ENCODE data around the gene SPINK4.

Gene SPINK4

DNA sequence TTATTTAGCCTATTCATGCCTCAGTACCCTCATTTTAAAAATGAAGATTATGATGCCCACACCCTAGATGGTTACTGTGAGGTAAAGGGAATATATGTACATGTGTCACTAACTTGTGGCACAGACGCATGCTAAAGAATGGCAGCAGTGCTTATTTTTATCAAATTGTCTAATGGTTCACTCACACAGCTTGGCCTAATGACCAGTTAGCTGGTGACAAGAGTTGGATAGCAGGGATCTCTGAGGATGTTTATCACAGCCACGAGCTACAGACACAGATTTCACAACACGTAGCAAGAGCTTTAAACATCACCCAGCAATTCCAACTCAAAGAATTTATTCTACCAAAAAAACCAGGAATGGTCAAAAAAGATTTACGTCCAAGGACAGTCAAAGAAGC is 17.3 kb downstream of the SPINK4 start:
- Histone ChIP-seq H3K27ac (no peak overlapping the region), H3K4me3 (no peak overlapping the region)
- TF ChIP-seq, protein P1, sequence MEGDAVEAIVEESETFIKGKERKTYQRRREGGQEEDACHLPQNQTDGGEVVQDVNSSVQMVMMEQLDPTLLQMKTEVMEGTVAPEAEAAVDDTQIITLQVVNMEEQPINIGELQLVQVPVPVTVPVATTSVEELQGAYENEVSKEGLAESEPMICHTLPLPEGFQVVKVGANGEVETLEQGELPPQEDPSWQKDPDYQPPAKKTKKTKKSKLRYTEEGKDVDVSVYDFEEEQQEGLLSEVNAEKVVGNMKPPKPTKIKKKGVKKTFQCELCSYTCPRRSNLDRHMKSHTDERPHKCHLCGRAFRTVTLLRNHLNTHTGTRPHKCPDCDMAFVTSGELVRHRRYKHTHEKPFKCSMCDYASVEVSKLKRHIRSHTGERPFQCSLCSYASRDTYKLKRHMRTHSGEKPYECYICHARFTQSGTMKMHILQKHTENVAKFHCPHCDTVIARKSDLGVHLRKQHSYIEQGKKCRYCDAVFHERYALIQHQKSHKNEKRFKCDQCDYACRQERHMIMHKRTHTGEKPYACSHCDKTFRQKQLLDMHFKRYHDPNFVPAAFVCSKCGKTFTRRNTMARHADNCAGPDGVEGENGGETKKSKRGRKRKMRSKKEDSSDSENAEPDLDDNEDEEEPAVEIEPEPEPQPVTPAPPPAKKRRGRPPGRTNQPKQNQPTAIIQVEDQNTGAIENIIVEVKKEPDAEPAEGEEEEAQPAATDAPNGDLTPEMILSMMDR (IDR thresholded peaks at IDR 0.05): no peak
- DNase-seq (ENCODE audit: low spot score): no peak

DNA sequence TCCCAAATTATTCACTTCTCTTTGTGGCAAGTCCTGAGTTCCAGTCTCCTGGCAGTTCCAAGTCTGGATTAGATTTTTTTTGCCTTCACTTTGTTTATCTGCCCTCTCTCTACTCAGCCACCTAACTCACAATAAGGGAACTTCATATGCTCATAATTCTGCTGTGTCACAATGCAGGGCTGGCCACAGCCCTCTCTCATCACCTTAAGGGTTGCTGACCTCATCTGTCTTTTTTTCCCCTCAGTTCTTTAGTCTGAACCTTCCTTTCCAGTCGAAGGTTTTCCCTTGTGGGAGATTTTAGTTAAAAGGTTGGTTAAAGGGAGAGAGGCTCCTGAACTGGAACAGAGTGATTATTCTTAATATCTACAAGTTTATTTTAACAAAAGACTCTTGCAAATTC is 20.4 kb downstream of the SPINK4 start:
- DNase-seq (ENCODE audit: low spot score): no peak
- TF ChIP-seq, protein P1 (IDR thresholded peaks at IDR 0.05): no peak
- Histone ChIP-seq H3K4me3 (no peak overlapping the region), H3K27ac (no peak overlapping the region)

DNA sequence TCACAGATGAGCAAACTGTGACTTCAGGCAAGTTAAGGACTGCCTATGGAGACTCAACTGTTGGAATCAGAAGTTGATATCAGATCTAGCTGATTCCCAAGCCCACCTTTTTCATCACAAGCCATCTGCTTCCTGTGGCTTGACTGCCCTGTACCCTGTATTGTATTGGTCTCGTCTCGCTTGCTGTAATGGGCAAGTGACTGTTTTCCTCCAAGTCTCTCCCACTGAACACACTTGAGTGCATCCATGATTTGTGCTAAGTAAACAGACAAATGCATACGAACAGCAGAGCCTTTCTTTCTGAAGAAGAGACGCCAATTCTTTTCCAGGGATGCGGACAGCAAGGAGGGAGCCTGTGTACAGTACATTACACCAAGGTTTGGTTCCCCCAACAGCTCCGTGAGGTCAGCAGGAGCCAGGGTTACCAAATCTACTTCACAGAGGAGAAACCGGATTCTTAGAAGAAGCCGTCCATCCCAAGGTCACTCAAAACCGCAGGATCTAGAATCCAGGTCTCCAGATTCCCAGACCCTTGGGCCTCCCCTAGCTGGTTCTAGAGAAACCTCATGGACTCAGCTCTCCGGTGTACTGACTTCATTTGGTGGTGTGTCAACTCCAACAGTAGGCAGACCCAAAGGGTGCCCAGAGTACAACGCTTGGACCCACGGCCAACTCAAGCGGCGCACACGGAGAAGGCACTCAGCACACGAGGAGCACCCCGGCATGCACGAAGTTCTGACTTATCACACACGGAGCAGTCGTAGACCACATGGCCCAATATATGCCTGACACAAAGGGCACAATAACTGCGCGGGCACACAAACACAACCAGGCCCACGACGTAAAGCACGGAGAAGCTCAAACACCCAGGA is 23.4 kb downstream of the SPINK4 start:
- TF ChIP-seq, protein P1 (IDR thresholded peaks at IDR 0.05): no peak
- Histone ChIP-seq H3K27ac (peak overlapping the region; percentile 90 to 92), H3K4me3 (peak overlapping the region; percentile 91)
- no peak for DNase-seq (ENCODE audit: low spot score)

DNA sequence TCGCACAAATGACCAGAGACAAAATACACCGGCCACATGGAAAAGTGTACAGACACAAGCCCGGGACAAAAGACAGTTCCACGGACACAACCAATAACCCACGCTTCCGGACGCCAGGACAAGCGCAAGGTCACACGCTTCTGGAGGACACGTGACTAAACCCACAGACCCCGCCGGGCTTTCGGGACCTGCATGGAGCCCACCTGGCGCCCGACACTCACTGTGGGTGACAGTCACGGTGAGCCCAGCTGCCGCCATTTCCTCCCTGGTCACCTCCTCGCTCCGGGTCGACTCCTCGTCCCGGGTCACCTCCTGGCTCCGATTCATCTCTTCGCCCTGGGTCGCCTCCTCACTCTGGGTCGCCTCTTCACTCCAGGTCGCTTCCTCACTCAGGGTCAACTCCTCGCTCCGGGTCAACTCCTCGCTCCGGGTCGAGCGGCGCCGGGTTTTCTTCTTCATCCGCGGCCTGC is 24.1 kb downstream of the SPINK4 start:
- TF ChIP-seq, protein P1 (IDR thresholded peaks at IDR 0.05): no peak
- peak overlapping the region; percentile 90 to 92 for H3K27ac ChIP-seq
- DNase-seq (ENCODE audit: low spot score): no peak

DNA sequence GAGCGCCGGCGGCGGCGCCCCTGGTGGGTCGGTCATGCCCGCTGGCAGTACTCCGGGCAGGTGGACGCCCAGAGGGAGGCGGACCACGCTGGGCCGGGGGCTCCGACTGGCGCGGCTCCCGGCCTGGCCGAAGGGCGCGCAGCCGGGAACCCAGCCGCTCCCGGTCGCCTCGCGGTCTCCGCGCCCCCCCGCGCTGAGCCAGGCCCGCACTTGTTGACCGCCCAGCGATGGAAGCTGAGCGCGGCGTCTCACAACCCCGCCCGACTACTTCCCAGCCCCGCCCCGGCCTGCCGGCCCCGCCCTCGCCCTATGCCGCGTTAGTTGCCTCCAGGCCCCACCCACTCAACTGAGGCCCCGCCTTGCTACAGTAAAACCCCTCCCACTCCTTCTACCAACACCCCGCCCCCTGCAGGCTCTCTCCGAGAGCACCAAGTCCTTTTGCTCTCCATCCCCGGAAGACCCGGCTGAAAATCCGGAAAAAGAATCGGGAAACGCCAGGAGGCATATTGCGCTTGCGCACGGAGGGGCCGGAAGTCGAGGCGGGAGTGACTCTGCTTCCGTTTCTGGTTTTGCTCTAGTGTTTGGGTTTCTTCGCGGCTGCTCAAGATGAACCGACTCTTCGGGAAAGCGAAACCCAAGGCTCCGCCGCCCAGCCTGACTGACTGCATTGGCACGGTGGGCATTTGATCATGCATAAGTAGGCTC is 24.7 kb downstream of the SPINK4 start, which contains the start of the genes BAG1 and CHMP5:
BAG1 (minus strand) TSS at position 236 of the 705 bp plus-strand sequence.
CHMP5 (plus strand) TSS at position 577 of the 705 bp plus-strand sequence; CDS start at position 607, 30 bp downstream.
- Histone ChIP-seq H3K27ac (peak within 1 kb of the TSS; percentile 90 to 92), H3K4me3 (peak within 1 kb of the TSS; percentile 91)
- DNase-seq (ENCODE audit: low spot score): peak; percentile 100
- TF ChIP-seq, protein P1 (IDR thresholded peaks at IDR 0.05): peak; percentile 11

More for the DNA sequence above, 24.1 kb downstream of the SPINK4 start:
- peak overlapping the region; percentile 91 for H3K4me3 ChIP-seq

DNA sequence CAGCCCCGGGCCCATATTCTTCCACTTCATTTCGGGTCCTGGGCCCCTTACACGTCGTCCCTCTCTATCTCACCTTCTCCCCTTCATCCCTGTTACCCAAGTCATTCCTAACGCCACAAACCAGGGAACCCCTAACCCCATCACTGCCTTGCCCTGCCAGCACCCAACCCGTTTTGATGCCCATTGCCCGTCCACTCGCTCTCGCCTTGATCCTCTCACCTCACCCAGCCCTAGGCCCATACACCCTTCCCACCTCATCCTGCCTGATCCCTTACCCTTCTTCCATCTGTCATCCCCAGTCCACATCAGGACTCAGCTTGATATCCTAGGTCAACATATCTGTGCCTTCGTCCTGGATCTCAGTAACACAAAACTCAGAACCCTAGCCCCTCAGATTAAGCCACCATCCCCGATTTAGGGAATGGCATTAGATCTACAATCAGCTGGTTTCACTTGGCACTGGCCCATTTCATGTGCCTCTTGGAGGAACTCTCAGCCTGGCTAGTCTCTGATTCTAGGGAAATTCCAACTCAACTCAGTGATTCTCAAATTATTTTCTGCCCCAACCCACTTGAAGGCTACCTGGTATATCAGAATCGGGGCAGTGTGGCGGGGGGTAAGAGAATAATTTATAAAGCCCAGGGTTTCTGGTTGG is 25.4 kb downstream of the SPINK4 start:
- Histone ChIP-seq H3K4me3 (peak overlapping the region; percentile 91), H3K27ac (peak overlapping the region; percentile 70 to 90)
- TF ChIP-seq, protein P1 (IDR thresholded peaks at IDR 0.05): no peak
- no peak for DNase-seq (ENCODE audit: low spot score)

Data from coronary artery (tissue), 2 donors.